Mononuclear cell (primary cell): ENCODE data around the gene ALDOC. TPM values are rescaled to one million over a fixed set of nuclear protein-coding genes. Genes with fewer than 3 reads are reported as not detected.

Experiments
- H3K27me3 ChIP-seq: 2 replicates; pipeline ENCODE4 v1.6.0; 2011; ENCODE audit warnings: low read length, control low read depth; ENCODE audit not compliant: insufficient read depth
- H3K4me1 ChIP-seq: 2 replicates; pipeline ENCODE4 v1.5.1; 2011; ENCODE audit warnings: mild to moderate bottlenecking, low read length, control low read depth; ENCODE audit not compliant: insufficient read depth
- H3K4me3 ChIP-seq: 2 replicates; pipeline ENCODE4 v1.5.1; 2011; ENCODE audit warnings: mild to moderate bottlenecking, low read length, moderate library complexity
- H3K9me3 ChIP-seq: 2 replicates; pipeline ENCODE4 v1.5.1; 2011; ENCODE audit warnings: low read depth, mild to moderate bottlenecking, control low read depth, low read length
- total RNA-seq: library from RNA; depleted of rRNA; stranded (reverse); fragments of >200 nt; gene quantifications from one replicate; pipeline ENCODE4 v1.2.3, GENCODE V29; 2012

The ALDOC gene
- total RNA-seq, 1 donor = 17.8 TPM

DNA sequence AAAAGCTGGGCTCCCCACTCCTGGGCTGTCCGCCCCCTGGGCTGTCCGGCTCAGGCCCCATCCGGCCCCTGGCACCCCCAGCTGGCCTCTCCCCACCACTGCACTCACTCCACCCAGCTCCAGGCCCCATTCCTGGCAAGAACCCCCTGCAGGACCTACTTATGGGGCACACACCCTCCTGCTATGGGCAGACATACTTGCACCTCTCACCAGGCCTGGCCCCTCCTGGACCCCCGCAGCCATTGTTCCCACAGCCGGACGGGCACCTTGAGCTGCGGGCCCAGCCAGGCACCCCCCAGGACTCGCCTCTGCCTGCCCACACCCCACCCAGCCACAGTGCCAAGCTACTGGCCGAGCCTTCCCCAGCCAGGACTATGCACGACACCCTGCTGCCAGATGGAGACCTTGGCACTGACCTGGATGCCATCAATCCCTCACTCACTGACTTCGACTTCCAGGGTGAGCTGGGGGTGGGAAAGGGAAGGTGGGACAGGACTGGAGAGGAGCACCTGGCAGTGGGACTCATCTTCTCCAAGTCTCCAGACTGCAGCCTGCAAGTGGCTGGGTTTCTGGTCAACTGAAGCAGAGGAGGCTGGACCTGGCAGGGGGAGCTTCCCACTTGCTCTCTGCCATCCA, 41.8 kb downstream of the ALDOC start:
- no peaks in the 10 kb centered on the region for H3K4me1 ChIP-seq
- H3K9me3 ChIP-seq = no peaks in the 10 kb centered on the region
- no peaks in the 10 kb centered on the region for H3K27me3 ChIP-seq
- no peak overlapping the region for H3K4me3 ChIP-seq

DNA sequence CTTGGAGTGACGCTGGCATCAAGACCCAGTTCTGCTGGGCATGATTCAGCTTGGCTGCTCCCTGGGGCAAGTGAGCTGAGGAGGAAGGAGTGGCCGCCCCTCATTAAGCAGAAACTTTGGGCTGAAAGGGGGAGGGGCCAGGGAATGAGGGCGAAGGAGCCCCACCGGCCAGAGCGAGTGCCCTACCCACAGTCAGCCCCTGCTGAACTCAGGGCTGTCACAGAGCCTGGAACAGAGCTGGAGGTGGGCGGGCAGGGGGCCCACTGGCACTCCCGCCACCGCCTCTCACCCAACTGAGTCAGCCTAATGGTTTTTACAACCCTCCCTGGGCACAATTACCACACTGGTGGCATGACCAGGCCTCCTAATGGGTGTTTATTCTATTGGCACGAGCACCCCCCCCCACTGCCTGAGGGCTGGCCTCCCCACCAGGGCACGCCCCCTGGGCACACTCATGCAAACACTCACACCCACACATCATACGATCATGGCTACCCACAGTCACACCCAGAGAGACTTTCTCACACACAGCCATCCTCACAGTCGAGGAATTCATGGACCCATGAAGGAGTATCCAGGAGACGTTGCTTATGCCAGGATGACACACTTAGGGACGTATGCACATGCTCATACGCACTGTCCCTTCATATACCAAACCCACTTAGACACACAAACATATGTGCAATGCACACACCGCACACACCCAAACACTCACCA, 43.4 kb downstream of the ALDOC start:
- Histone ChIP-seq H3K27me3 (no peaks in the 10 kb centered on the region), H3K4me3 (no peak overlapping the region), H3K9me3 (no peaks in the 10 kb centered on the region), H3K4me1 (no peaks in the 10 kb centered on the region)

DNA sequence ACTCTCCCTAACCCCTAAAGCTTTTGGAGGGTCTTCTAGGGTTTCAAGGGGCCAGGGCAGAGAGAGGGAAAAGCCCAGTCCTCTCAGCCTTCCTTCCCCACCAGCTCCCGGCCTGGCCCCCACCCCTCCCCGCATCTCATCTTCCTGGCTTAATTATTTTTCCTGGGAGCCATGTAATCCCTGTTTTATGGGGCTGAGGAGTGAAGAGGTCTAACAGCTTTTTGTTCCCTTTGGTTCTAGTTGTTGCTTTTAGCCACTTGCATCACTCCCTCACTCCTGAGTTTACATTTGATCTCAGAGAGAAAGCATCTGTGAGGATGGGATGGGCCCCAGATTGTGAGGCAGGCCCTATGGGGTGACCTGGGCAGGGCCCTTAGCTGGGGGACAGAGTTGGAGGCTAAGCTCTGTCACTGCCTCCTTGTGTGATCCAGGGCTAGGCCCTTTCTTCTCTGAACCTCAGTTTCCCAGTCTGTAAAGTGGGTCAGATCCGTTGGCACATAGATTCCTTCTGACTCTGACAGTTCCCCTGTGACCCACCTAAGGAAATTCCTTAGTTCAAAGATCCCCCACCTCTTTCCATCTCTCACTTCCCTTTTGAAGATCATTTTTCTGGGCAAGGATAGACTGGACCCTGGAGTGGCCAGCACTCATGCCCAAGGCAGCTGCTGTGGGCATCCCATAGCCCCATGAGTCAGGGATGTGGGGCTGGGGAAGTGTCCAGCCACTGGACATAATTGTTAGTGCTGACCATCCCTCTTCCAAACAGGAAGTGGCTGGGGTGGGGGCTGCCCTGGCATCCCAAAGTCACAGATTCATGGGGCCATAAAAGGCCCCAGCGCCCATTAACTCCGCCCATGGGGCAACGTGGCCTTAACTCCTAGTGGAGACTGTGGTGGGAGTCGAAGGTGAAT, 44.4 kb downstream of the ALDOC start:
- Histone ChIP-seq H3K4me1 (no peaks in the 10 kb centered on the region), H3K9me3 (no peaks in the 10 kb centered on the region), H3K27me3 (no peaks in the 10 kb centered on the region), H3K4me3 (no peak overlapping the region)

DNA sequence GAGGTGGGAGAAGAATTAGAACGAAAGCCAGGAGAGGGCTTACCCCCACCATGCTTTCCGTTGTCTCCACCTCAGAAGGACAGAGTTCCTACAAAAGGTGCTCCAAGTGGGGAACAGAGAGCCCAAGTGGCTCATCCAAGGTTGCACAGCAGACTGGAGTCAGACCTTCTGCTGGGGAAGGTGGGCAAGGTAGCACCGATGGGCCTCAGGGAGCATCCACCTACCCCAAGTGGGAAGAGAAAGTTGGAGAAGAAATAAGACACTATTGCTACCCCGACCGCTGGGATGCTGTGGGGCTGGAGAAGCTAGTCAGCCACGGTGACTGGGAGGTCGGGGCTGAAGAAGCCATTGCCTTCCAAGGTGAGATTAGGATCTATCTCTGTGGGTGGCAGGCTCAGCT, 45.8 kb downstream of the ALDOC start:
- no peaks in the 10 kb centered on the region for H3K9me3 ChIP-seq
- no peaks in the 10 kb centered on the region for H3K4me1 ChIP-seq
- no peak overlapping the region for H3K4me3 ChIP-seq
- H3K27me3 ChIP-seq = no peaks in the 10 kb centered on the region

DNA sequence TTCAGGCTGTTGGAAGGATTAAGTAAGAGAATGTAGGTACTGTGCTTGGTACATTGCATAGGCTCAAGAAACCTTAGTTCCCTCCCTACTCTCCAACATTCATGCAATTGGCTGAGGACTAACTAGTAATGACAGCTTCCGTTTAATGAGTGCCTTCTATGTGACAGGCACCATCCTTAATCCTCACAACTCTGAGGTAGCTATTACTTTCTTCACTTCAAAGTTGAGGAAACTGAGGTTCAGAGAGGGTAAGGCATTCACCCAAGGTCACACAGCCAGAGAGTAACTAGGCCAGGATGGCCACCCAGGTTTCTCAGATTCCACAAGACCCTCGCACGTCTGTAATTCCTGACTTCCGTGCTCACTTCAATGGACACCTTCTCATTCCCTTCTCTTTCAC, 46.4 kb downstream of the ALDOC start:
- Histone ChIP-seq H3K9me3 (no peaks in the 10 kb centered on the region), H3K27me3 (no peaks in the 10 kb centered on the region), H3K4me3 (no peak overlapping the region), H3K4me1 (no peaks in the 10 kb centered on the region)

DNA sequence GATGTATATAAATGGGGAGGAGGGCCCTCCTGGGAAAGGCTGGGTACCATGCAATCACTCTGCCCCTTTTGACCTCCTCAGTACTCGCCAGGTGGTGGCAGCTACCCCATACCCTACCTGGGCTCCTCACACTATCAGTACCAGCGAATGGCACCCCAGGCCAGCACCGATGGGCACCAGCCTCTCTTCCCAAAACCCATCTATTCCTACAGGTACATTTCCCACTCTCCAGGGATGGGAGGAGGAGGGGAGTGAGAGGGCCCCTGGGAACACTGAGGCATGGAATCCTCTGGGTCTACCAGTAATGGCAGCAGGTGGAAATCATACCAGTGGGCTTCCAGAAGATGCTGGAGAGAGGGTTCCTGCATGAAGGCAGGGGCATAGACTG, 47.7 kb downstream of the ALDOC start:
- H3K9me3 ChIP-seq = no peaks in the 10 kb centered on the region
- H3K4me1 ChIP-seq = no peaks in the 10 kb centered on the region
- no peaks in the 10 kb centered on the region for H3K27me3 ChIP-seq
- H3K4me3 ChIP-seq = no peak overlapping the region

DNA sequence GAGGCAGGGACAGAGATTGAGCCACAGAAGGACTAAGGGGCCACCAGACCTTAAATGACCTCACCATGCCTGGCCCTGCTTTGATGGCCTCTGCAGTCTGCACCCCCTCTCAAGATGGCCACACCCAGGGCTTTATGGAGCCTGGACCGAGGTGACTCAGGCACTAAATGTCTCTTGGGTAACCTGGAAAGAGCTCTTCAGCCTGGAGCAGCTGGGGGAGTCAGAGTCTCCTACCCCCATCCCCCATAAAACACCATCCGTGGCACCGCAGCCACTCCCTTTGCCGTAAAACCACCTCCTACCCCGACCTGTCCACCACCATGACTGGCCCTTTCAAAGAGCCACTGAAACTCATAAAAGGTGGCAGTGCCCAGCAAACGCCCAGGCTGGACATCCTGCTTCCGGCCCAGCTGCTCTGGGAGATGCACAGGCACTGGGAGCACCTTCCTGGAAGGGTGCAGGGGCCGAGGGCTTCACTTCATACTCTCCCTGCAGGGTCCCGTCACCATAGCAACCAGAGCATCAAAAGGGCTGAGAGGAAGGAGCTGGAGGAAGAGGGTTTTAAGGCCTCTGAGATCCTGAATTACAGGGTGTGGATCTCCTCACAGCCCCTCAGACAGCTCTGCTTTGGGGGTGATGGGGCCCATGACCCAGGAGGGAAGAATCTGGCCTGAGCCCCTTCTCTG, 48.2 kb downstream of the ALDOC start:
- Histone ChIP-seq H3K9me3 (no peaks in the 10 kb centered on the region), H3K4me1 (no peaks in the 10 kb centered on the region), H3K27me3 (no peaks in the 10 kb centered on the region), H3K4me3 (no peak overlapping the region)

DNA sequence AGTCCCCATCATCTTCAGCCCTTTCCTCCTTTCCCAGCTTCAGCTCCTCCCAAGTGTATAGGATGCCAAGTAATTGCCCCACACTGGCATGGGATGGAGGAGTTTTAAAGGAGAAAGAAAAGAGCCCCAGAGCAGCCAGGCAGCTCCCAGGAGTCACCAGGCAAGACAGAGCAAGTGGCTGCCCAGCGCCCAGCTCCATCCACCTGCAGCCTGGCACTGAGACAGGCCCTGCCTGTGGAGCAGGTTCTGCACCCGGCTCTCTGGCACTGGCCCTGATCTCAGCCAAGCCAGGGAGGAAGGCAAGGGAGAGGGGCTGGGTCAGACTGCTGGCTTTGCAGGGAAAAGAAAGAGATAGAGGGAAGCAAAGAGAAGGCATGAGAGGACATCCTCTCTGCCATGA, 48.8 kb downstream of the ALDOC start:
- Histone ChIP-seq H3K9me3 (no peaks in the 10 kb centered on the region), H3K27me3 (no peaks in the 10 kb centered on the region), H3K4me3 (no peak overlapping the region), H3K4me1 (no peaks in the 10 kb centered on the region)

DNA sequence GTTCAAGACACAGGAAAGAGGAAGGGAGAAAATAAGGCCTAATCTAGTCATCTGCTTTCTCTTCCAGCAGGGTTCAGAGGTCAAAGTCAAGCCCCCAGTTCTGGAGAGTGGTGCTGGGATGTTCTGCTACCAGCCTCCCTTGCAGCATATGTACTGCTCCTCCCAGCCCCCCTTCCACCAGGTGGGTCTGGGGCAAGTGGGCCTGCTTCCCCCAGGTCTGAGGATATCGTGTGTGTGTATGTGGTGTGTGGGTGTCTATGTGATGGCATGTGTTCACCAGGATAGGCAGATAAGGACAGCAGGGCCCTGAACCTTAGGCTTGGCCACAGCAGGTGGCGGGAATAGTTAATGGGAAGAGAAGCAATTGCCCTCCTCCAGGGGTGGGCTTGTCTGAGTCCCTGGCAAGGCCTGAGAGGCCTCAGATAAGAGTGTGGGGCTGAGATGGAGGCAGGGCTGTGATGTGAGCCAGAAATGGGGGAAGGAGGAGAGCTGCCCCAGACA, 49.5 kb downstream of the ALDOC start:
- Histone ChIP-seq H3K9me3 (no peaks in the 10 kb centered on the region), H3K27me3 (no peaks in the 10 kb centered on the region), H3K4me3 (no peak overlapping the region), H3K4me1 (no peaks in the 10 kb centered on the region)

DNA sequence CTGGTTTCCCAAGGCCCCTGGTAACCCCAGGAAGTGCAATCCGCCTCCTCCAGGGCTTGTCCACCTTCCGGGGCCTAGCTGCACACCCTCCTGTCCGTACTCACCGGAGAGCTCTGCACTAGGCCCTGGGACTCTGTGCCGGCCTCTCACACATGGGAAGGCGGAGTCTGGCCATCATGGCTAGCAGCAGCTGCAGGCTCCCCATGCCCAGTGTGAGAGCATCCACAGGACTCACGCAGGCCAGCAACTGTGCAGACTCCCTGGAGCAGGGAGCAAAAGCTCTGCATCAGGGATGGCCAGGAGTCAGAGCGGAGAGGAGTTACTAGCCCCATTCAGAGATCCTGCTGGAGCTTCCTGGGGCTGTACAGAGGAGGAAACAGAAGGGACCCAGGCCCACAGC, 50.3 kb downstream of the ALDOC start:
- no peaks in the 10 kb centered on the region for H3K9me3 ChIP-seq
- no peaks in the 10 kb centered on the region for H3K4me1 ChIP-seq
- no peaks in the 10 kb centered on the region for H3K27me3 ChIP-seq
- H3K4me3 ChIP-seq = no peak overlapping the region

DNA sequence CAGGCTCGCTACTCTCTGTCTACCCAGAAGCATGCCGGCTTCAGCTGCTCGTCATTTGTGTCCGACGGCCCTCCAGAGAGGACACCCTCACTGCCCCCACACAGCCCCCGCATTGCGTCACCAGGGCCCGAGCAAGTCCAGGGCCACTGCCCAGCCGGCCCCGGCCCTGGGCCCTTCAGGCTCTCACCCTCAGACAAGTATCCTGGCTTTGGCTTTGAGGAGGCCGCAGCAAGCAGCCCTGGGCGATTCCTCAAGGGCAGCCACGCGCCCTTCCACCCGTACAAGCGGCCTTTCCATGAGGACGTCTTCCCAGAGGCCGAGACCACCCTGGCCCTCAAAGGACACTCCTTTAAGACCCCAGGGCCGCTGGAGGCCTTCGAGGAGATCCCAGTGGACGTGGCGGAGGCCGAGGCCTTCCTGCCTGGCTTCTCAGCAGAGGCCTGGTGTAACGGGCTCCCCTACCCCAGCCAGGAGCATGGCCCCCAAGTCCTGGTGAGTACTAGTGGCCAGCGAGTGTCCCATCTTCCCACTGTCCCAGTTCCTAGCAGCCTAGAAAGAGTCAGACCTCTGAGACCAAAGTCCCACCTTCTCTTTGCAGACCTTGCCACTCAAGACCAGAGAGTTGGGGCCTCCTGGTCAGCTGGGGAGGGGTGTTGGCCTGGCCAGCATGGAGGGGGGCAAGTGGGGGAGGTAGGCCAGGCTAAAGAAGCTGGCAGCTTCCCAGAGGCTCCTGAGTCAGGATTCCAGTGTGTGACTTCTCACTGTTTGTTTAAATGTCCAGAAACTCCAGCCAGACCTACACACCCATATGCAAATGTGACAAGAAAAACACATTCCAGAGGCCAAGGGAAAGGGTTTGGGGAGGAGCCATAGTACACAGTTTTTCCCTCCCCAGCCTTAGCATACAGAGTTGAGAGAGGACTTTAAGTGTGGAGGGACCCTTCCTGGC, 51.9 kb downstream of the ALDOC start:
- H3K4me3 ChIP-seq = no peak overlapping the region
- H3K27me3 ChIP-seq = no peaks in the 10 kb centered on the region
- no peaks in the 10 kb centered on the region for H3K9me3 ChIP-seq
- H3K4me1 ChIP-seq = no peaks in the 10 kb centered on the region

DNA sequence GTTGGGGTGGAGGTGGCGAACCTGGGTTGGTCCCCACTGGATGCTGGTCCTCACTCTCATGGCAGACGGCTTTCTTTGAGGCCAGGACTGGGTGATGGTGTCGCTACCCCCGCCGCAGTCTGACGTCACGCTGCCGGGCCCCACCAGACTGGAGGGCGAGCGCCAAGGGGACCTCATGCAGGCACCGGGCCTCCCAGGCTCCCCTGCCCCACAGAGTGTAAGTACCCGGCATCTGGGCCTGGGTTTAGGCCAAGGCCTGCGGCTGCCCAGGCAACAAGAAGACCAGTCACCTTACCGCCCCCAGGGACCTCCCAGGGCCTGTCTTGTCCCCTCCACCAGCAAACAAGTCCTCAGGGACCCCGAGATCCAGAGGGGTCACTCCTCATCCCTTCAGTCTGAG, 52.8 kb downstream of the ALDOC start:
- H3K9me3 ChIP-seq = no peaks in the 10 kb centered on the region
- no peak overlapping the region for H3K4me3 ChIP-seq
- no peaks in the 10 kb centered on the region for H3K4me1 ChIP-seq
- no peaks in the 10 kb centered on the region for H3K27me3 ChIP-seq

DNA sequence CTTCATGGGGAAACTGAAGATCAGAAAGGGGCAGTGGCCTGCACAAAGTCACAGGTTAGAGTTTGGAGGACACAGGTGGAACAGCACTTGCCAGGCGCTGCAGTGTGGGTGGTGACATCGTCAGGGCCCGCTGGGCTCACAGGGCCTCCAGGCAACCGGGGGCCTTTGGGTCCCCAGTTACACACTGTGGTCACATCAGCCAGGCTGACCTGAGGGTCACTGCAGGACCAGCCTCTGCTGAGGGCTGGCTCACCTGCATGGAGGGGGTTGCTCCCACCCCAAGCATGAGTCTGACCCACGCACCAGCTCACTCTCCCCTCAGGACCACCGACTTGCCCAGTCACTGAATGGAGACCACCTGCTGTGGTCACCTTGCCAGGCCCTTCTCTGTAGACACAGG, 53.5 kb downstream of the ALDOC start:
- Histone ChIP-seq H3K4me1 (no peaks in the 10 kb centered on the region), H3K9me3 (no peaks in the 10 kb centered on the region), H3K4me3 (no peak overlapping the region), H3K27me3 (no peaks in the 10 kb centered on the region)
